Left hindlimb (tissue), 1 donor: ENCODE results near the gene CYB5R4.
"Not testable (repeated sequence)": the region's sequence is repeated elsewhere in the genome, so short reads cannot be mapped to it uniquely, and the experiment has no call there.

ENCODE experiments used
- DNase-seq: peaks from one replicate; pipeline ENCODE4 v3.0.0-alpha.2; 2018

The CYB5R4 gene

DNA sequence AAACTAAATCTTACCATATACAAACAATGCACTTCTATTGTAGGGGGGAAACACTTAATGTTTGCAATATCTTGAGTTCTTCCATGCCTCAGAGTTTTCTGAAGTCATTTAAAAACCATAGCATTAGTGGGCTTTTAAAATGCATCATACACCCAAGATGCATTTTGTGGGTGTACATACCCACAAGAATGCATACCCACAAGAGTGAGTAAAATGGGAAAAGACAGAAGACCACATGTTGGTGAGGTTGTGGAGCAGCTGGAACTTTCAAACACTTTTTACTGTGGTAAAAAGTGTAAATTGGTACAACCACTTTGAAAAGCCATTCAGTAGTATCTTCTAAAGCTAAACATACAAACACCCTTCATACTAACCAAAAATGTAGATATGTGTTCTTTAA lies 57.5 kb downstream of the CYB5R4 start:
- no peak for DNase-seq

GRCh38 chr6:83920017-83920416 lies 60.5 kb downstream of the CYB5R4 start:
- no peak for DNase-seq

DNA sequence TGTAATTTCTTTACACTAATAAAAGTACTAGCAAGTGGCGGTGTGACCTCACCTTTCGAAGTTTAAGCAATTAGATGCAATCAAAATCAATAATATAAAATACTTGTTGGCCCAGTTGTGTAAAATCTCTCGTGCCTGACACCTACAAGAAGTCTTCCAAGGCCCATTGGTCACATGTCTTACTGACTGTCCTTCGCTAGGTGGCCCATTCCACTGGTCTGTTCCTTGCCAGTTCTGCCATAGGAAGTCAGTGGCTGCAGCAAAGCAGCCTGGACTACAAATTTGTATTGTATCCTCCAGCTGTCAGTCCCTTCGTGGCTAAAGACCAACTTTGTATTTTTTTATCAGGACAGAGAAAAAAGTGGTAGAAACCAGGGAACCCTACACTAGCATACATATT lies 61.8 kb downstream of the CYB5R4 start:
- no peak for DNase-seq

GRCh38 chr6:83927470-83927869 lies 68.0 kb downstream of the CYB5R4 start:
- DNase-seq = no peak

- no peak for DNase-seq
Observed at GRCh38 chr6:83928286-83928685, 68.8 kb downstream of the CYB5R4 start.

DNA sequence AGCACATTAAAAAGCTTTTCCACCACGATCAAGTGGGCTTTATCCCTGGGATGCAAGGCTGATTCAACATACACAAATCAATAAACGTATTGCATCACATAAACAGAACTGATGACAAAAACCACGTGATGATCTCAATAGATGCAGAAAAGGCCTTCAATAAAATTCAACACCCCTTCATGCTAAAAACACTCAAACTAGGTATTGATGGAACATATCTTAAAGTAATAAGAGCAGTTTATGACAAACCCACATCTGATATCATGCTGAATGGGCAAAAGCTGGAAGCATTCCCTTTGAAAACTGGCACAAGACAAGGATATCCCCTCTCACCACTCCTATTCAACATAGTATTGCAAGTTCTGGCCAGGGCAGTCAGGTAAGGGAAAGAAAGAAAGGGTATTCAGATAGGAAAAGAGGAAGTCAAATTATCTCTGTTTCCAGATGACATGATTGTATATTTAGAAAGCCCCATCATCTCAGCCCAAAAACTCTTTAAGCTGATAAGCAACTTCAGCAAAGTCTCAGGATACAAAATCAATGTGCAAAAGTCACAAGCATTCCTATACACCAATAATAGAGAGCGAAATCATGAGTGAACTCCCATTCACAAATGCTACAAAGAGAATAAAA lies 86.8 kb downstream of the CYB5R4 start:
- DNase-seq = not testable (repeated sequence)

GRCh38 chr6:83947983-83948382 lies 88.5 kb downstream of the CYB5R4 start:
- DNase-seq = not testable (repeated sequence)

DNA sequence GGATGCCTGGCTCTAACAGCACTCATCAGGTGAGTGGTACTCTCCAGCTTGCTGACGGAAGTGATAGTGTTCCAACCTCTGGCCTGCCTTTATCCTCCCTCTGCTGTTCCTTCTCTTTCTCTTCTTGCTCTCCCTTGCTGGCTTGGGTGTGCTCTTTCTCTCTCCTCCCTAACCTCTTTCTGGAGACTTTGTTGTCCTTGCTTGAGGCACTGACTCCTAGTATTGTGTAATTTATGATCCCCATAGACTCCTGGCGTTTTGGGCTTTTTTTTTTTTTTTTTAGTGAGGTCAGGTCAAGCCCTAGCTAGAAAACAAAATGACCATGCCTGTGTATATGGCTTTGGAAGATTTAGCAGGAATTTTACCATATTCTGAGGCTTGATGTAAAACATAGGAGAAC lies 89.4 kb downstream of the CYB5R4 start:
- no peak for DNase-seq

DNA sequence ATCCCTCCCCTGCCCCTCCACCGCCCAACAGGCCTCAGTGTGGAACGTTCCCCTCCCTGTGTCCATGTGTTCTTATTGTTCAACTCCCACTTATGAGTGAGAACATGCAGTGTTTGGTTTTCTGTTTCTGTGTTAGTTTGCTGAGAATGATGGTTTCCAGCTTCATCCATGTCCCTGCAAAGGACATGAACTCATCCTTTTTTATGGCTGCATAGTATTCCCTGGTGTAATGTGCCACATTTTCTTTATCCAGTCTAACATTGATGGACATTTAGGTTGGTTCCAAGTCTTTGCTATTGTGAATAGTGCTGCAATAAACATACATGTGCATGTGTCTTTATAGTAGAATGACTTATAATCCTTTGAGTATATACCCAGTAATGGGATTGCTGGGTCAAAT lies 91.9 kb downstream of the CYB5R4 start:
- DNase-seq = not testable (repeated sequence)

DNA sequence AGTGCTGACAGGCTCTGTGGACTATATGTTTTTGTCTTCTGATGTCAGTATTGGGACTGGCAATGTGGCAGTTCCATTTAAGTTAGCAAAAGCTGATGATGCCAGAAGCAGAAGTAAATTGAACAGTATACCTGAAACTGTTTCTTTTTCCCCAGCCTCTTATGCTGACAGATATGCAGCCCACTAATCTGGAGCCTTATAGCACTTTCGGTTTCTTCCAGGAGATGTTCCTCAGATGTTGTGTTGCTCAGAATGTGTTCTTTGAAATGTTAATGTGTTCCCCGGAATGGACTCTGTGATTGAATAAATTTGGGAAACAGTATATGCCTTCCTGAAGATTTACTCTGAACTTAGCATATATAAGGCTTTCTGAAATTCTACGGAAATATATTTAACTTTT lies 93.3 kb downstream of the CYB5R4 start:
- no peak for DNase-seq

DNA sequence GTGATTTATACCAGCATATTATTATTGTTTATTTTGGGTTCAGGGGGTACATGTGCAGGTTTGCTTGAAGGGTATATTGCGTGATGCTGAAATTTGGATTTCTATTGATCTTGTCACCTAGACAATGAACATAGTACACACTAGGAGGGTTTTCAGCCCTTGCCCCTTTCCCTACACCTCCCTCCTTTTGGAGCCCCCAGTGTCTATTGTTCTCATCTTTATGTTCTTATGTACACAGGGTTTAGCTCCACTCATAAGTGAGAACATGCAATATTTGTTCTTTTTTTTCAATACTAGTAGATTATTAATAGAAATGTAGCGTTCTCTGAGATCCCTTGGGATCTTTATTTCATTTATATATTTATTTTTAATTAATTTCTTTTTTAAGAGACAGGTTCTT lies 94.9 kb downstream of the CYB5R4 start:
- DNase-seq = no peak

DNA sequence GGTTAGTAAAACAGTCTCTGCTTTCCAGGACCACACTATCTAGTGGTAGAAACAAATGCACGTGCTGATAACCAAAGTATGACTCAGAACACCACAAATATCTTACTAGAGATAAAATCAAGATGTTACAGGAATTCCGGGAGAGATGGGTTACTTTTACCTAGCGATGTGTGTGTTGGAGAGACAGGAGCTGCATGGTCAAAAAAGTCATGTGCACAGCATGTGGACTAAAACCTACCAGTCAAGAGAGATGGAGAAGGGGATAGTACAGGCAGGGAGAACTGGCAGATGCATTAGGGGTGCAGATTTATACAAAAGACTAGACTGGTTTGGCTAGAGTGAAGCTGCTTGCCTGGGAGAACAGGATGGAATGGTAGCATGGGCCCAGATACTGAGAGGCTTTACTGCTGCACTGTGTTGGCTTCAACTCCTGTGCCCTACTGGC lies 98.8 kb downstream of the CYB5R4 start:
- DNase-seq = no peak

DNA sequence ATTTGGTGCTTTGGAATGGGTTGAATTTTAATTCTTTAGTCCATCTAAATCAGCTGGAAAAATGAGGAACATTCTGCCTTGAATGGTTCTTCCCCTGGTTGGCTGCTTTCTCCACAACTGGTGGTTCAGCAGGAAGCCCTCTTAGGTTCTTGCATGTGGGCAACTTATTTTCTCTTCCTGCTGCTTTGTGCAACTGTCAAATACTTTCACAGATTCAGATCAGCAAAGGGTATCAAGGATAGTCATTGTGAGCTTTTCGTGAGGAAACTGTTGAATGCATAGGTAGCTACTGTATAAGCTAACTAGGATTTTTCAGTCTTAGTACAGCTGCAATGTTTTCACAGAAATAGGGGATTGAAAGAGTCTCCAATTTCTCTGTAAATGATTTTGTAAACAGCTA lies 101.2 kb downstream of the CYB5R4 start:
- no peak for DNase-seq

DNA sequence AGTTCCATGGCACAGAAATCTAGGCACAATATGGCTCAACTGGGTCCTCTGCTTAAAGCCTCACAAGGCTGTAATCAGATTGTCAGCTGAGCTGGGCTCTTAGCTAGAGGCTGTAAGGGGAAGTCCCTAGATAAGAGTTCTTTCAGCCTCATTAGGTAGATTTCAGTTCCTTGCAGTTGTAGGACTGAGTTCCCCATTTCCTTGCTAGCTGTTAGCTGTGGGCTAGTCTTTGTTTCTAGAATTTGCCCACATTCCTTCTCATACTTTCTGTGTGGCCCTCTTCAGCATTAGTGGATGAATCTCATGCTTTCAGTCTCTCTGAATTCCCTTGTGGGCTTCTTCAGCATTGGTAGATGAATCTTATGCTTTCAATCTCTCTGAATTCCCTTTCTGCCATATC lies 103.1 kb downstream of the CYB5R4 start:
- no peak for DNase-seq

- DNase-seq = no peak
Observed at GRCh38 chr6:83966539-83966938, 107.0 kb downstream of the CYB5R4 start.

DNA sequence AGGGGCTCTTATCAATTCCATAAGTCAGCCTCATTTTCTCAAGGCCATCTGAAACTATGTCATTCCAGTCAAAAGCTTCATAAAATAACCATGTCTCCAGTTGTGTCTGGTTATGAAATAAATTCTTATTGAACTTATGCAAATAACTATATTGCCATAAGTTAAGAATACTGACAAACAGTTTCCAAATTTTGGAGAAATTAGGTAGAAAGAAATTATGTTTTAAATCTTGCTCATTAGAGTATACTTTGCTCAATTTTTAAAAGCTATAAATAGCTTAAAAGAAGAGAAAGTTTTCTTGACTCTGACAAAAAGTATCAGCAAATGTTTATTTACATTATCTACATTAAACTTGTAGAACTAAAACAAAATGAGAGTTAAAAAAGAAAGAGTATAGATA lies 111.1 kb downstream of the CYB5R4 start:
- DNase-seq = no peak

DNA sequence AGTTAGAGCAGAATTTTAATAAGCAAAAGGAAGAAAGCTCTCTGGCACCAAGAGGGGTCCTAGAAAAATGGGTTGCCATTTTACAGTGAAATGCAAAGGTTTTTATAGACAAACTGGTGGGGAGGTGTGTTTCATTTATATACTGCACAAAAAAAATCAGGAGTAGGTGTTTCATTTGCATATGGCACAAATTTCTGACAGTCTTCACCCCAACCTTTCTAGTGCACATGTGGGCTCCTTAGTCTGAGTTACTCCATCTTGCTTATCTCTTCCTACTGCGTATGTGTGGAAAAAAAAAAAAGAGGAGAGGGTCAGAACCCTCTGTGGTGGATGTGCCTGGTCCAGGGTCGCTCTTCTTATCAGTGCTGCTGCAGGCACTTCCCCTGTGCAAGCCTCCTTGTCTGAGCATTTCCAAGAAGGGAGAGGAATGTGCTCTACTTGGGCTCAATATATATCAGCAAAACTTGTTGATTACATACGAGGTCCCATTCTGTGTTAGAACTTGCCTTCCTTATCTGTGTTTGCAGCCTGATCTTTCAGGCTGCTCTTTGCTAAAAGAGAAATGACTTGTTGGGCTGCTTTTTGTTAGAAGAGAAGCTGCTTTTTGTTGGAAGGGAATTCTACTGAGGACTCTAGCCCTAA lies 115.0 kb downstream of the CYB5R4 start:
- DNase-seq = no peak

DNA sequence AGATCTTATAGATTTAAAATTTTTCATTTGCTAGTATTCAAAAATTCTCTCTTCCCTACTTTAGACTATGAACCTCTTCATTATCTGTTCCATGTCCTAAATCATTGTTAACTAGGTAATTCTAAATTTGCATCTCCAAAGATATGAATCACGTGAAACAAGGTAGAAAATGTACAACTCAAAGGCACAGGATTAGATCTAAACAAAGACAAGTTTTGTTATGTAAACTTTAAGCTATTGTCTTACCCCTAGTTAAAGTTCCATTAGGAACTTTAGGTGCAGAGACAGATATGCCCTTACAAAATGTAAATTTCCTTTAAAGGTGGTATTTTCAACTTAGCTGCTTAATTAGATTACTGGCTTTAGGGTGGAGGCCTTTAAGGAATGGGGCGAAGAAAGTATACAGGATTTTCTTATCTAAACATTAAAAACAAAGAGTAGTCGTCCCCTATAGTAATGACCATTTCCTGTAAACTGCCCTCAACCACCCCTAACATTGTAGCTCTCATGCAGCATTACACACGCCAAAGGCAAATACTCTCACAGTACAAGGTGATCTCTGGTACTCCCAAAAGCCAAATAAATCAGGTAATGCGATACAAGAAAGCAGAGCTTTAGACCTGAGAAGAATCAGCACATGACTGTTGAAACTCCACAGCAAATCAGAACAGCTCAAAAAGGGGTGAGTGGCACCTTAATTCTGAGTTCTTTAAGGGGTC lies 116.7 kb downstream of the CYB5R4 start:
- DNase-seq = no peak

GRCh38 chr6:83976871-83977270 lies 117.4 kb downstream of the CYB5R4 start:
- no peak for DNase-seq

- DNase-seq = no peak
Observed at GRCh38 chr6:83978324-83978734, 118.8 kb downstream of the CYB5R4 start.

DNA sequence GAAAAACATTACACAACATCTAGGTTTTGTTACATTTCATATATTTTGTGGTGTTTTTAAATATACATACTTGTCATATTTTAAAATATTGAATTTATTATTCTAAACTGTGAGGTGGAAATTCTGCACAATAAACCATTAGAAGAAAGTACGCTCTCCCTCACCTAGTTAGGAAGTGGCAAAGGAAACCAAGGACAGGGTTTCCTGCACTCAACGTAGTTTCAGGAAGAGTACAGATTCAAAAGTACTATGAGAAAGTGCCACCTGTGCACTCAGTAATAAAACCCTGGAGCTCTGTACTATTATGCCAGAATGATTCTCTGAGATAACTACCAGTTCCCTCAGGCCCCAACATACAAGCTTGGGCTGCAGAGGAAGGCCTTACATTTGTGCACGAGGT lies 119.5 kb downstream of the CYB5R4 start:
- no peak for DNase-seq

- no peak for DNase-seq
Observed at GRCh38 chr6:83984411-83984810, 124.9 kb downstream of the CYB5R4 start.

DNA sequence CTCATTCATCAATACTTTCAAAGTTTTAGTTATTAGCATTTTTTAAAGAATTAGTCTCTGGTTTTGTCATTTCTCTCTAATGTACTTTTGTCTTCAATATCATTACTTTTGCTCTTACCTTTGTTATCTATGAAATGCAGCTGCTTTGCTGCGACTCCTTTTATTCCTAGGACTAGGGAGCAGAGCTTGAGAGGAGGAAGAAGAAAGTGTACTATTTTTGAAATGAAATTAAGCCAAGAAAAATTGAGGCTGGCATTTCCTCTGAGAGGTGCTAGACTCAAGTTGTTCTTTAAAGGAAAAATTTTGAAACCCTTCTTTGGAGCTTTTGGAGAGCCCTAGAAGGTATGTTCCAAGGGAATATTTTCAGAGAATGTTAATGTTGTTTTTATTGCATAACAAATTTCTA lies 125.8 kb downstream of the CYB5R4 start:
- no peak for DNase-seq

DNA sequence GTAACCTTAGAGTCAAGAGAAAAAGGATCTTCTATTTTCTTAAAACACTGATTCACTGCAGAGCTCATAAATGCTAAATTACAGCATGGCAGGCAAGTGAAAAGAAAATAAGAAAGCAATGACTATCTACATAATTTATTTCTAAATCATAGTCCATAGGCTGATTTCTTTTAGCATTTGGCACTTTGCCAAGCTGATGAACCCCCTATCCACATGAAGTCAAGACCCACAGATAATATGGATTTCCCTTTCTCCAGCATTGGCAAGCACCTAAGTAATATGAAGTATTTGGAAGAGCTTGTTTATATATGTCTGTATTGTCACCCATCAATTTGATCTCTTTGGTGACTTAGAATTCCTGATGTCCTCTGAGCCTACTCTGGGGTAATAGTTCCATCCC lies 126.2 kb downstream of the CYB5R4 start:
- no peak for DNase-seq
